HG02943 (cell line): ENCODE measurements around the gene GABRG3.

Experiments used
- ATAC-seq: cut with Tn5 transposase; IDR thresholded peaks from one replicate; pipeline ENCODE4 v1.9.1; 2021; ENCODE audit warnings: mild to moderate bottlenecking, low read depth, moderate library complexity; ENCODE audit not compliant: unreplicated experiment

The GABRG3 gene

GRCh38 chr15:27441120-27441519, 470.1 kb downstream of the GABRG3 start:
- ATAC-seq, result no peak

DNA sequence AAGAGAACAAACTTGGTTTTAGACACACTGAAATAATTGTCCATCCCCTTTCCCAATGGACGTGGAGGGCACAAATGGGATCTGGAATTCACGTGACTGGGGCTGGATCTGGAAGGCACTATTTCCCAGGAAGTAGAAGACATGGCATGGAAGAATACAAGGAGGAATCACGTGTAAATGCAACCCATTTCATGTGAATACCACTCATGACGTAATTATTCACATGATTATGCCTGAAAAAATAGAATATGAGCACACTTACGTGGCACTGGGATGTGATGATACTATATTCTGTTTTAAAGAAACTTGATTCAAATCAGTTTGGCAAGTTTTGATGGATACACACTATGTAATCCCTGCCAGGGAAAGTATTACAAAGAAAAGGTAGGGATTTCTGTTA, 477.3 kb downstream of the GABRG3 start:
- ATAC-seq, result no peak

GRCh38 chr15:27448986-27449385, 478.0 kb downstream of the GABRG3 start:
- no peak for ATAC-seq

GRCh38 chr15:27449941-27450340, 479.0 kb downstream of the GABRG3 start:
- no peak for ATAC-seq

- ATAC-seq, result no peak
Observed at GRCh38 chr15:27454281-27455075, 483.5 kb downstream of the GABRG3 start.

GRCh38 chr15:27456807-27457206, 485.8 kb downstream of the GABRG3 start:
- no peak for ATAC-seq

DNA sequence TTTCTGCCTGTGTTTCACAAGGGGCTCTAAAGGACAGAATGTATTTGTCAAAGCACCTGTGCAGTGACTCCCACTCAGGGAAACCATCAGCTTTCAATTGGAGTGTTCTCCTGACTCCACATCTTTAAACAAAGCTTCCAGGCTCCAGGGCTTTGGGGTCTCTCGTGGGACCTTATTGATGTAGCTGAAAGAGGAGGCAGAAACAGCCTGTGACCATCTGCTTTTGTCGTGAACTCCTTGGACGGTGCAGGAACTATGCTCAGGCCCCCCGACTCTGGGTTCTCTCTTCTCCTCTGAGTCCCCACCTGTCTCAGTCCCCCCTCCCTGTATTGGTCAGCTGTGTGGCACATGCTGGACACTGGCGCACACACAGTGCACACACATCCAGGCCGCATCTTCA, 486.8 kb downstream of the GABRG3 start:
- ATAC-seq, result no peak

GRCh38 chr15:27458345-27459084, 487.5 kb downstream of the GABRG3 start:
- no peak for ATAC-seq

GRCh38 chr15:27459836-27460235, 488.9 kb downstream of the GABRG3 start:
- ATAC-seq, result no peak

DNA sequence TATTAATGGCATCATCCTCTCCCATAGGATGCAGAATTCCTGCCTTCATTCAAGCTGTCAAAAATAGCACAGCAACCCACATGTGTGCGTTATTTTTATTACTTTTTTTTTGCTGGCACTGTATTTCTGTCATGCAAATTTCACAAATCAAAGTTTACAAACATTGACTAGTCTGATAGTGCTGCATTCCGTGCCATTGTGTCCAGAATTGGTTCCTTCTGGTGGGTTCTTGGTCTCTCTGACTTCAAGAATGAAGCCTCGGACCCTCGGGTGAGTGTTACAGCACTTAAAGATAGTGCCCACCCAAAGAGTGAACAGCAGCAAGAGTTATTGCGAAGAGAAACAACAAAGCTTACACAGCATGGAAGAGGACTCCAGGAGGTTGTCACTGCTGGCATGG, 490.2 kb downstream of the GABRG3 start:
- ATAC-seq, result no peak

DNA sequence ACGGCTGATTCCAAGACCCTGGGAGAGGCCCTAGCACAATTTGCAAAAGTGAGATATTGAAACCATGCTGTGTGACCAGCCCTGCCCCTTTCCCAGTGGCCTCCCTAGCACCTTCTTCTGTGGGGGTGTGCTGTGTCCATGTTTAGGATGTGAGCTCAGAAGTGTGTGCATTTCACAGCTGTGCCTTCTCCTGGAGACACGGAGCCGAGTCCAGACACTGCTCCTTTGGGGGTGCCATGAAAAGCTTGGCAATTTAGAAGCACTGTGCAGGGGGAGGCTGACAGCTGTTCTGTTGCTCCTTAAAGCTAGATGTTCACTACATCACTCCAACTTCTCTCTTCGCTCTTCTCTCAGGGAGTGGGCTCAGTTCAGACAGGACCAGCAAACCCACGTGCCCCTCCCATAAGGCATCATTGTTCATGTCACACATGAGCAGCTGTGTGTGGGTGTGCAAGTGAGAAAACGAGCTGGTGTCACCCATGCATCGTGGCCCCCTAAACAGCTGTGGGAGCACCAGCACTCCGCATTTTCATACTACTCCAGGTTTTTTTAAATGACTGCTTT, 492.6 kb downstream of the GABRG3 start:
- no peak for ATAC-seq

DNA sequence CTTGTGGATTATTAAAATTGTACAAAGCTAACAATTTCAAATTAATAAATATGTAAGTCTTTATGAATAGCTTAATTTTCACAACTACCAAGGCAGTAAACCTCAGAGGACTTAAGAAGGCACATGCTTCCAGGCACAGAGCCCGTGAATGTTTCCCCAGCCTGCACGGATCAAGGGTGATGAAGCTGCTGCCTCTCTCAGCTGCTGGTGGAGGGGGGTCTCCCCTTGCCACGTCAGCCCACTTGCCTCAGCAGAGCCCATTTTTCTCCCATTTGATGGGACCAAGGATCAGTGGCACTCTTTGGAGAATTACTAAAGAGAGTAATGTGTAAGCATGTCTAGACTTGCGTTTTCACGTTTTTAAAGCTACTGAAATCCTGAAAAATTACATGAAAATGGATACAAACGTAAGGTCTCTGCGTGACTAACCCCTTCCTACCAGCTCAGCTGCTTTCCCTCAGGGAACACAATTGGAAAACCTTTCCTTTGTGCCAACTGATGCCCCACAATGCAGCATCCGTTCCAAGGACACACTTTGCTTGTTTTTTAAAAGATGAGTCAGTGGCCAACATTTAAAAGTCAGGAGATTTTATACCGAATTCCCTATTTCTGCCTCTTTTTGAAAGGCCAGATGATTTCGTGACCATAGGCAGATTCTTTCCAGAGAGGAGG, 494.1 kb downstream of the GABRG3 start:
- ATAC-seq, result no peak

- ATAC-seq, result no peak
Observed at GRCh38 chr15:27466758-27467157, 495.8 kb downstream of the GABRG3 start.

GRCh38 chr15:27468151-27468591, 497.2 kb downstream of the GABRG3 start:
- no peak for ATAC-seq

- ATAC-seq, result no peak
Observed at GRCh38 chr15:27473845-27474244, 502.9 kb downstream of the GABRG3 start.

- ATAC-seq, result no peak
Observed at GRCh38 chr15:27475395-27475794, 504.4 kb downstream of the GABRG3 start.

DNA sequence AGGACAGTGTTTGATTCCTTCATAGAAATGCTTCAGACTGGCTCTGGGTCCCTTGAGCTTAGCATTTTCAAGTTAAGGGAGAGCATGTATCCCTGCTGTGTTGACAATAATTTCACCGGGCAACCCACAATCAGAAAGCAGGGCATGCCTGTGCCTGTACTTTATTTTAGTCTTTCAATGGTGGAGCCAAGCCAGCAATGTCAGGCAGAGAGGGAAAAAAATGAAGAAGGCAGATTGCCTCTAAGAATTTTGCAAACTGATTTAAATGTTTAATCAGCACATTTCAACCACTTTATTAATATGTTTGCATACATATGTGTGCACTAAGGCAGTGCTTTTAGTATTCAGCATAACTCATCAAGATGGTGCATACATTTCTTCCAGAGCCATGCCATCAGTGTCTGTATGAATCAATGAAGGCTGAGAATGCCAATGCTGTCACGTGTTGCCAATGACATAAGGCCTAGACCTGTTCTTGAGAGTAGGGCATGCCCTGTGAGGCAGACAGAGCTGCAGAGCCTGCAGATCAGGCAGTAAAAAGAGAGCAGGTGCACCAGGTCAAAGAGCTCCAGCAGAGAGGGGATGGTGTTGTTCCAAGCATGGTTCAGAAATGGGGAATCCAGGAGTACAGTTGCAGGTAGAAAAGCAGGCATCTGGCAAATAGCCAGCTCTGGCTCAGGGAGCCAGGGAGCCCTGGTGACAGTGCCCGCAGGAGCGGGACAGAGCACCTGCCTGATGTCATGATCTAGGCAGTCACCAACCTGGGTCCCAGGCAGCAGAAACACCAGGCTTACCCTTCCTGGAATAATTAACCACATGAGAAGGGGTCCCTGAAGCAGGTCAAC, 508.5 kb downstream of the GABRG3 start:
- no peak for ATAC-seq

DNA sequence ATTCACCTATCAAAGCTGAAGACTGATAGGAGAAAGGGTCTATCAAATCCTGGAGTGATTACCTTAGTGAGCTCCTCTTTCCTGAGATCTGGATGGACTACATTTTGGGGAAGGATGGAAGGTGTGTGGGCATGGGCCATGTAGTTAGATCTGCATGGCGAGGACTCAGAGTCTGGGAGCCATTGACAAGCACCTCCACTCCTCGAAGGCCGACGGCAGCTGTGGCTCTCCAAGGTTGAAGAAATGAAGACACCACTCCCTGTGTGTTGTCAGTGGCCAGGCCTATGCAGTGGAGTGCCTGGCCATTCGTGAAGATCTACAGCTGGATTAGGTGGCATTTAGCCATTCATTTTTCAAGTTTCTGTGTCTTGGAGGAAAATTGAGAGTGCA, 509.2 kb downstream of the GABRG3 start:
- ATAC-seq, result no peak

- ATAC-seq, result no peak
Observed at GRCh38 chr15:27480642-27481041, 509.7 kb downstream of the GABRG3 start.

DNA sequence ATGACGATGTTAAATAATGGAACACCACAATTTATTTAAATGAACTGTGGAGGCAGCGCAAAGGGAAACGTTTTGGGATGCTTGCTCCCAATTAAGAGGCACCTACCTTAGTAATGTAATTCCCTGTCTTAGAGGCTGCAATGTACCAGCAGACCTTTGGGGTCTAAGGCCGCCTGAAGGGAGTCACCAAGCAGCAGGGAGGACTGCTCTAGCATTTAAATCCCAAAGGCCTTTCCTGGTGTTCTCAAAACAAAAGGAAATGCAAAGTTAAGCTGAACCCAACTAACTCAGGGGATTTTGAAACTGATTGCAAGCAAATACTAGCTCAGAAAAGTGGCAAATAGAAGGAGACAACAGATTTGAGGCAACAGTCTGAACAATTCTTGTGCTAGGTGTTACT, 510.8 kb downstream of the GABRG3 start:
- no peak for ATAC-seq
